ENCODE measurements around the gene SH3BP5L. TPM values are rescaled to one million over a fixed set of nuclear protein-coding genes. Genes with fewer than 3 reads are reported as not detected.
A peak's percentile ranks its signal among the peaks of the same experiment; 100 is the strongest.

SH3BP5L gene
- total and polyA plus RNA-seq, 8 donors: 9.6 to 20.0 (median 13.8) TPM

- WGBS, 5 donors: 82 to 85% (median 84%) methylated on average over 15 of the region's 15 CpGs
- intact Hi-C loops (cut with DNase I; ENCODE audit: low total_unique reads): no loop called here
- no peaks in the 10 kb centered on the region for H3K9me3 ChIP-seq
- no peak for DNase-seq
- H3K36me3 ChIP-seq: peaks cover 10 to 53% (median 45%) of the 10 kb centered on the region in 4 donors
- peaks cover 53 to 86% (median 72%) of the 10 kb centered on the region in 4 donors for H3K4me1 ChIP-seq
- peak overlapping the region in 2 of 5 donors; percentile 14 to 18 for H3K27ac ChIP-seq
- no peaks in the 10 kb centered on the region for H3K27me3 ChIP-seq
- H3K4me3 ChIP-seq: peak overlapping the region in 2 of 4 donors; percentile 21 to 91
- TF ChIP-seq EP300 (IDR thresholded peaks at IDR 0.05) (no peak), CTCF (IDR thresholded peaks at IDR 0.05) (no peak), POLR2A (IDR thresholded peaks at IDR 0.05) (no peak), POLR2AphosphoS5 (IDR thresholded peaks at IDR 0.05) (no peak)
These were observed 3.3 kb downstream of the SH3BP5L start for GRCh38 chr1:248822148-248823032.

DNA sequence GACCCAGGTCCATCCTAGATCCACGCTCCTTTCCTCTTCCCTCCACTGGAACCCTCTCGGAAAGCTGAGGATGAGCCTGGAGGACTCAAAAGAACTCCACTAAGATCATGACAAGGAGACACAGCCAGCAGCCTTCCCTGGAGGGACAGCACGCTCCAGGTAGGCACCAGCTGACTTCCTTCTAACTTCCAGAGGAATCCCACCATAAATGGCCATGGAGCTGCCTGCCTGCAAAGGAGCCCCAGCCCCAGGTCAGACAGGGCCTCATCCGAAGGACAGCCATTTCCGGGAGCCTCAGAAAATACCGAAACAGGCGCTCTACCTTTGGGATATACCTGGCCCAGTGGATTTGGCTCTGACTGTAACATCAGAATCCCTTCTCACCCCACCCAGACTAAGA, 4.1 kb downstream of the SH3BP5L start:
- 93 to 96% (median 93%) methylated on average over 7 of the region's 7 CpGs for WGBS, 5 donors
- Histone ChIP-seq H3K9me3 (no peaks in the 10 kb centered on the region), H3K27me3 (no peaks in the 10 kb centered on the region), H3K4me1 (peaks cover 48 to 86% (median 66%) of the 10 kb centered on the region in 4 donors), H3K36me3 (peaks cover 10 to 61% (median 53%) of the 10 kb centered on the region in 4 donors), H3K27ac (no peak overlapping the region), H3K4me3 (no peak overlapping the region)
- TF ChIP-seq POLR2AphosphoS5 (IDR thresholded peaks at IDR 0.05) (no peak), POLR2A (IDR thresholded peaks at IDR 0.05) (no peak), EP300 (IDR thresholded peaks at IDR 0.05) (no peak), CTCF (IDR thresholded peaks at IDR 0.05) (no peak)
- no peak for DNase-seq
- intact Hi-C loops (cut with DNase I; ENCODE audit: low total_unique reads): no loop called here

GRCh38 chr1:248821101-248821500, 4.6 kb downstream of the SH3BP5L start:
- DNase-seq: no peak
- H3K36me3 ChIP-seq: peaks cover 13 to 66% (median 58%) of the 10 kb centered on the region in 4 donors

More at GRCh38 chr1:248821101-248821500, 4.6 kb downstream of the SH3BP5L start:
- Histone ChIP-seq H3K27ac (peak overlapping the region in 1 of 5 donors; percentile 4), H3K4me3 (no peak overlapping the region), H3K4me1 (peaks cover 47 to 89% (median 65%) of the 10 kb centered on the region in 4 donors), H3K27me3 (no peaks in the 10 kb centered on the region), H3K9me3 (no peaks in the 10 kb centered on the region)
- intact Hi-C loops (cut with DNase I; ENCODE audit: low total_unique reads): no loop called here
- TF ChIP-seq CTCF (IDR thresholded peaks at IDR 0.05) (no peak), EP300 (IDR thresholded peaks at IDR 0.05) (no peak), POLR2A (IDR thresholded peaks at IDR 0.05) (no peak), POLR2AphosphoS5 (IDR thresholded peaks at IDR 0.05) (no peak)
- 50 to 72% (median 63%) methylated on average over 3 of the region's 3 CpGs for WGBS, 5 donors

Measured in stomach (tissue), 9 donors.